ENCODE results near the gene EVA1A. TPM values are rescaled to one million over a fixed set of nuclear protein-coding genes. Genes with fewer than 3 reads are reported as not detected.
A peak's percentile ranks its signal among the peaks of the same experiment; 100 is the strongest.

EVA1A gene, protein sequence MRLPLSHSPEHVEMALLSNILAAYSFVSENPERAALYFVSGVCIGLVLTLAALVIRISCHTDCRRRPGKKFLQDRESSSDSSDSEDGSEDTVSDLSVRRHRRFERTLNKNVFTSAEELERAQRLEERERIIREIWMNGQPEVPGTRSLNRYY
- total RNA-seq (6.9 TPM), polyA plus RNA-seq (ENCODE audit: insufficient read depth in 1 of 8, insufficient read length in 8 of 8, low replicate concordance in 1 of 8) (10 to 100 TPM in 2 of 8 donors, 1 to 10 TPM in 6; 4.7 to 12.7 (median 7.6) TPM)
- long read RNA-seq, donor 1, partial matches to known transcripts, result 0 of 1 reads
- long read RNA-seq, donor 1, other reads (novel, unspliced or antisense), result 0 of 1 reads
- long read RNA-seq, donor 2, partial matches to known transcripts, result 0 of 2 reads
- long read RNA-seq, donor 2, other reads (novel, unspliced or antisense), result 0 of 2 reads
- long read RNA-seq, donor 3, partial matches to known transcripts, result 0 of 2 reads
- long read RNA-seq, donor 3, other reads (novel, unspliced or antisense), result 0 of 2 reads
- long read RNA-seq, donor 4, transcript EVA1A-202 (4 exons, 1,802 nt), result major isoform, 5 of 5 reads
- long read RNA-seq, donor 4, partial matches to known transcripts, result 0 of 5 reads
- long read RNA-seq, donor 4, other reads (novel, unspliced or antisense), result 0 of 5 reads
- long read RNA-seq, donor 5, partial matches to known transcripts, result 0 of 12 reads
- long read RNA-seq, donor 5, other reads (novel, unspliced or antisense), result 7 of 12 reads
- long read RNA-seq, donor 6, partial matches to known transcripts, result 0 of 2 reads
- long read RNA-seq, donor 6, other reads (novel, unspliced or antisense), result 0 of 2 reads
- long read RNA-seq, donor 7, partial matches to known transcripts, result 0 of 3 reads
- long read RNA-seq, donor 7, other reads (novel, unspliced or antisense), result 0 of 3 reads
- long read RNA-seq, donor 8, result 0 reads
- long read RNA-seq, donor 9, partial matches to known transcripts, result 0 of 2 reads
- long read RNA-seq, donor 9, other reads (novel, unspliced or antisense), result 0 of 2 reads
- long read RNA-seq, donor 10, result 0 reads
- long read RNA-seq, donor 11, partial matches to known transcripts, result 0 of 3 reads
- long read RNA-seq, donor 11, other reads (novel, unspliced or antisense), result 0 of 3 reads

- H3K4me3 ChIP-seq (ENCODE audit: low read length), result peak within 1 kb of the TSS; percentile 74
- no peaks in the 10 kb centered on the region for H3K36me3 ChIP-seq (ENCODE audit: control insufficient read depth, insufficient read depth, low read length)
- 2% methylated on average over 28 of the region's 46 CpGs for WGBS (ENCODE audit: insufficient coverage)
- H3K27me3 ChIP-seq (ENCODE audit: control insufficient read depth, insufficient read depth, low read length), result peaks cover 10% of the 10 kb centered on the region
- peak; percentile 81 for DNase-seq
- H3K9me3 ChIP-seq (replicated peaks; ENCODE audit: control insufficient read depth, low read depth, low read length), result no peaks in the 10 kb centered on the region
- peaks cover 11% of the 10 kb centered on the region for H3K4me1 ChIP-seq (ENCODE audit: control insufficient read depth, insufficient read depth, low read length)
- peak within 1 kb of the TSS; percentile 85 for H3K27ac ChIP-seq (ENCODE audit: low read length)
Observed at GRCh38 chr2:75560768-75561565, at the start of gene EVA1A. Gene EVA1A, minus strand, starts transcription at chr2:75560939. Its CDS starts 42,799 bp downstream, at chr2:75518140.

DNA sequence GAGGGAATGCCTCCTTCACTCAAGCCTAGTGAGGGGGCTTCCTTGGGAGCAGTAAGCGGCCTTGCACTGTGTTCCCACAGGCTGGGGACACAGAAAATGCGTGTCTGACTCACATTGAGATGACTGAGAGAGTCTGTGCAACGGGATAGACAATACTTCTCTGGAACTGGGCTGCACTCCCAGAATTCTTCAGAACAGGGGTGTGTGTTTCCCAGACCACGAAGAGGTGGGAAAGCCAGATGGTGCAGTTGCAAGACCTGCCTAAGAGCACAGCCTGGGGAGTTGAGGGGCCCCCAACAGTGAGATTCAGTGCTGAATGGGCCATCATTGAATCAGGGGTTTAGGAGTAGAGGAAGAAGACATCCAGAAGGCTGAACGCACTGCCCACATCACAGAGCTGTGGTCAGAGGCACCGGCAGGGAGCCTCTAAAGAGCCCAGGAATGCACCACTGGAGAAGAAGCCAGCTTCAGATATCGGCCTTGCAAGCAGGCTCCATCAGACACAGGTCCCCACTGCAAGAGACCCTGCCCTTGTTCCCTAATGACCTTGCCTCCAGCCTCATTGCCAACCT is 49.3 kb upstream of the EVA1A start:
- H3K27me3 ChIP-seq (ENCODE audit: control insufficient read depth, insufficient read depth, low read length), result peaks cover 3% of the 10 kb centered on the region
- no peak overlapping the region for H3K27ac ChIP-seq (ENCODE audit: low read length)
- 67% methylated on average over 7 of the region's 7 CpGs for WGBS (ENCODE audit: insufficient coverage)
- H3K4me3 ChIP-seq (ENCODE audit: low read length), result no peak overlapping the region
- no peaks in the 10 kb centered on the region for H3K36me3 ChIP-seq (ENCODE audit: control insufficient read depth, insufficient read depth, low read length)
- no peaks in the 10 kb centered on the region for H3K9me3 ChIP-seq (replicated peaks; ENCODE audit: control insufficient read depth, low read depth, low read length)
- H3K4me1 ChIP-seq (ENCODE audit: control insufficient read depth, insufficient read depth, low read length), result peaks cover 4% of the 10 kb centered on the region
- DNase-seq, result no peak

GRCh38 chr2:75609334-75609689 is 48.6 kb upstream of the EVA1A start:
- no peak for DNase-seq
- WGBS (ENCODE audit: insufficient coverage), result 86% methylated on average over 1 of the region's 5 CpGs
- Histone ChIP-seq H3K27ac (ENCODE audit: low read length) (no peak overlapping the region), H3K9me3 (replicated peaks; ENCODE audit: control insufficient read depth, low read depth, low read length) (no peaks in the 10 kb centered on the region), H3K4me3 (ENCODE audit: low read length) (no peak overlapping the region), H3K4me1 (ENCODE audit: control insufficient read depth, insufficient read depth, low read length) (peaks cover 4% of the 10 kb centered on the region), H3K36me3 (ENCODE audit: control insufficient read depth, insufficient read depth, low read length) (no peaks in the 10 kb centered on the region), H3K27me3 (ENCODE audit: control insufficient read depth, insufficient read depth, low read length) (peaks cover 3% of the 10 kb centered on the region)

DNA sequence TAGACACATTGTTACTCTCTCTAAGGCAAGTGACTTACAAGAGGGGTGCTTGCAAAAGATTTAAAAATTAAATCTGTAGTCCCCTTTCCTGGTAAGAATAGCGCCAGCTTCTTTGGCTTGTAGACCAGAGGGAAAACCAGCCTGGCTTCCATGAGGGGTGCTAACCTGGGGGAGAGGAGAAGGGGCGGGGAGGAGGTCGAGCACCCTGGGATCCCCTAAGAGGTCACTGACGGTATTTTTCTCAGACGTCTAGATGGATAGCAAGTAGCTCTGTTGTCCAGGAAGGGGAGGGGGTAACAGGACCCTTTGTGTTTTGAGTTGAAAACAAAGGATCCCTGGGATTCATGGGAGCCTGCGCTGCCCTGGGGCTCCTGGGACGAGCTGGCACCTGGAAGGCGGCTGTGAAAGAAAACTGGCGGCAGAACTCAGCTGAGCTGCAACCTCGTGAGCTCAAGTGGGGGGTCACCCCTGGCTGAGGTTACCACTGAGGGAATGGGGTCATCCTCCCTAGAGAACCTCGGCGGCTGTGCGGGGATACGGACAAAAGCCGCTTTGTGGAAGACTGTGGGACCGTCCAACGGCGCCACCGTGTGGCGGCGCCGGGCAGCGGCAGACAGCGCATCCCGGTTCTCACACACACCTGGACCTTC is 48.1 kb upstream of the EVA1A start:
- Histone ChIP-seq H3K9me3 (replicated peaks; ENCODE audit: control insufficient read depth, low read depth, low read length) (no peaks in the 10 kb centered on the region), H3K36me3 (ENCODE audit: control insufficient read depth, insufficient read depth, low read length) (no peaks in the 10 kb centered on the region), H3K27me3 (ENCODE audit: control insufficient read depth, insufficient read depth, low read length) (peaks cover 3% of the 10 kb centered on the region), H3K4me1 (ENCODE audit: control insufficient read depth, insufficient read depth, low read length) (peaks cover 4% of the 10 kb centered on the region), H3K4me3 (ENCODE audit: low read length) (peak overlapping the region; percentile 27), H3K27ac (ENCODE audit: low read length) (no peak overlapping the region)
- peak; percentile 64 for DNase-seq
- 7% methylated on average over 21 of the region's 25 CpGs for WGBS (ENCODE audit: insufficient coverage)

DNA sequence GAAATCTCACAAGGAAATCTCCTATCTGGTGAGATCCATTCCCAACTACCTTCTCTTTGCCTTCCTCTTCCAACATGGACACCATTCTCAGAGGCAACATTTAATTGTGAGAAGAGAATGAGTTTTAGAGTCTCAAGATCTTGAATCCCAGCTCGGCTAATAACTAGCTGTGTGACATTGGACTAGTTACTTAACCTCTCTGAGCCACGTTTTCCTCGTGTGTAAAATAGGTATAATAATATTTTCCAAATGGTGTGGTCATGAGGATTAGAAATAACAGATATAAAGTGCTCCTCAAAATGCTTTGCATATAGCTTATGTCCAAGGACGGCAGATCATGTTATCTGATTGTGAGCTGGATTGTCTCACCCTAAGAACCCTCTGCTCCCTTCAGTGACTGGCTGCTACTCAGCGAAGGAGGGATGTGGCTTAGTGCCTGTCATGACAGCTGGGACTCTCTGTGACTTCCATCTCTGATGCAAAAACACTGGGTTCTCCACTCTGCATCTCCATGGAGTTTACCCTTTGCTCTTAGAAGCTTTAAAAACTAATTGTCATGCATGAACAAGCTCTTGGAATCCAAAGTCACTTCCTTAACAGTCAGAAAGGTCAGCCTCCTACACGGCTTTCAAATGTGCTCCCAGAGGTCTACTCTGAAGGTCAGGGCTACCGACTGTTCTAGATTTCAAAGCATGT is 47.4 kb upstream of the EVA1A start:
- WGBS (ENCODE audit: insufficient coverage), result 70% methylated on average over 2 of the region's 7 CpGs

DNA sequence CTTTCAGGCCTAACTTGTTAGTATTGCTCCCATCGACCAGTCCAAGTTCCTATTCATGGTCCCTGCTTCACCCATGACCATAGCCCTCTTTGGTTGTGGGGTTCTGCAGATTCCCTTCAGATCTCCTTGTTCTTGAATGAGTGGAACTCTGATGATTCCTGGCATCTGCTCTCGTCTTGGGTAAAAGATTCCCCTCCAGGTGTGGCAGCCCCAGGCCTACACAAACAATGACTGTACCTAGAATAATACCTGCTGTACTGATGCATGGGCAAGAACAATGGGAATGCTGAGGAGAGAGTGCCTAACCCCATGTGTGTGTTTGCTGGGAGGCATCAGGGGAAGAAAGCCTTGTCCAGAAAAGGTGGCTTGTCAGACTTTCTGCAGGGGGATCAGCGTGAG is 46.7 kb upstream of the EVA1A start:
- H3K27me3 ChIP-seq (ENCODE audit: control insufficient read depth, insufficient read depth, low read length), result peaks cover 3% of the 10 kb centered on the region
- no peaks in the 10 kb centered on the region for H3K9me3 ChIP-seq (replicated peaks; ENCODE audit: control insufficient read depth, low read depth, low read length)
- no peak for DNase-seq
- no peak overlapping the region for H3K27ac ChIP-seq (ENCODE audit: low read length)
- no peaks in the 10 kb centered on the region for H3K36me3 ChIP-seq (ENCODE audit: control insufficient read depth, insufficient read depth, low read length)
- WGBS (ENCODE audit: insufficient coverage), result 100% methylated on average over 1 of the region's 3 CpGs
- H3K4me3 ChIP-seq (ENCODE audit: low read length), result no peak overlapping the region
- peaks cover 4% of the 10 kb centered on the region for H3K4me1 ChIP-seq (ENCODE audit: control insufficient read depth, insufficient read depth, low read length)

More for the DNA sequence above, 47.4 kb upstream of the EVA1A start:
- Histone ChIP-seq H3K27ac (ENCODE audit: low read length) (no peak overlapping the region), H3K9me3 (replicated peaks; ENCODE audit: control insufficient read depth, low read depth, low read length) (no peaks in the 10 kb centered on the region), H3K27me3 (ENCODE audit: control insufficient read depth, insufficient read depth, low read length) (peaks cover 3% of the 10 kb centered on the region), H3K4me1 (ENCODE audit: control insufficient read depth, insufficient read depth, low read length) (peaks cover 4% of the 10 kb centered on the region), H3K36me3 (ENCODE audit: control insufficient read depth, insufficient read depth, low read length) (no peaks in the 10 kb centered on the region), H3K4me3 (ENCODE audit: low read length) (no peak overlapping the region)
- DNase-seq, result peak; percentile 17

DNA sequence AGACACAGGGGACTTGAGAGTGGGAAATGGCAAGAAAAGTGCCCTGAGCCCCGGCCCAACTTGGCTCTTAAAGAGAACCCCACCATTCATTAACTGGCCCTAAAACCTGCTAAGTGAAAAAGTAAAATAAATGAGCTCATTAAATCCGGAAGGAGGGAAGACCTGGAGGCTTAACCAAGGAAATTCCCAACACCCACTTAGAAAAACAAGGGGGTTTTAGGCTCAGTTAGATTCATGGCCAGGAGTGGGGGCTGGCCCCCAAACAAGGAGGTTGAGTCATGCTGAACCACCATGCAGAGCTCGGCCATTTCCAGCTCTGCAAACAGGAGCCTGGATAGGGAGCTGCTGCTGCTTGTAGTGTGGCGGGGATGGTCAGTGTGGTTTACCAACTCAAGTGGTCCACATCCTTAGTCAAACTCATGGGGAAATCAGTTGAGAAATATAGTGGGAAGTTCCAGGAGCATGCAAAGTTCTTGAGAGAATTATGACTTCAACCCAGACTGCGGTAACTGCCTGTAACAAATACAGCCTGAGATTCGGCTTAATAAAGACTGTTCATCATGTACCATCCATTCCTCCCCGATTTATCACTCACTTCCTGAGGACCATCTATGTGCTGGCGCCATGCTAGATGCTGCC is 46.1 kb upstream of the EVA1A start:
- Histone ChIP-seq H3K9me3 (replicated peaks; ENCODE audit: control insufficient read depth, low read depth, low read length) (no peaks in the 10 kb centered on the region), H3K27ac (ENCODE audit: low read length) (no peak overlapping the region), H3K4me1 (ENCODE audit: control insufficient read depth, insufficient read depth, low read length) (peaks cover 4% of the 10 kb centered on the region), H3K36me3 (ENCODE audit: control insufficient read depth, insufficient read depth, low read length) (no peaks in the 10 kb centered on the region), H3K4me3 (ENCODE audit: low read length) (no peak overlapping the region), H3K27me3 (ENCODE audit: control insufficient read depth, insufficient read depth, low read length) (peaks cover 3% of the 10 kb centered on the region)
- 92% methylated on average over 4 of the region's 8 CpGs for WGBS (ENCODE audit: insufficient coverage)
- no peak for DNase-seq

DNA sequence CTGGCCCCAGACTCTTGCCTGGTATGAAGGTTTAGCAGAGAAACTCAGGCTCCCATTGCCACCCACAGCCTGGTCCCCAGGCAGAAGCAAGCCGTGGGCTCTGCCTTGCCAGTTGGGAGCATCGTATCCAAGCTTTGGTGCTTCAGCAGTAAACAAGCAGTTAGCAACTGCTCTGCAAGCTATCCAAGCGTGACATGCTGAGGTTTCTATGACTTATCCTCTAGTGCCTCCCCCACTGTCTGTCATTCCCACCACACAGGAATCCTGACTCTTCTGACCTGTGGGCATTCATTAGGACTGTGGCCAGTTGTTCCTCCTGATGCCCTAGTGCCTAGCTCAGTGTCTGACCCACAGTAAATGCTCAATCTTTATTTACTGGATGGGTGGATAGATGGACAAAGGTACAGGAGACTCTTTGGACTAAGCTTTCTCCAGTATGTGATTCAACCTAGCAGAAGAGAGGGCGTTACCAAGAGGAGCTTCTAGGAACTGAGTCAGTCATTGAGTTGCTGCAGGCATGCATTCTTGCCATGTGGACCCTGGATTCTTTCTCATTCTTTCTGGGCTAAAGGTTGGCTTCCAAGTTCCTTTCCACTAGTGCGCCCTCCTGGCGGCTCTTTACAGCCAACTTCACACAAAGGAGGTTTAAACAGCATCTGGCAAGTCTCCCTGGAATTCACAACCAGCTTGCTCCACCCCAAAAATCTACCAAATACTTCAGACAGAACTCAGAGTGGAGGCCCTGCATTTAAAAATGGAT is 45.2 kb upstream of the EVA1A start:
- Histone ChIP-seq H3K36me3 (ENCODE audit: control insufficient read depth, insufficient read depth, low read length) (no peaks in the 10 kb centered on the region), H3K4me3 (ENCODE audit: low read length) (no peak overlapping the region), H3K4me1 (ENCODE audit: control insufficient read depth, insufficient read depth, low read length) (peaks cover 4% of the 10 kb centered on the region), H3K27me3 (ENCODE audit: control insufficient read depth, insufficient read depth, low read length) (peaks cover 3% of the 10 kb centered on the region), H3K27ac (ENCODE audit: low read length) (no peak overlapping the region), H3K9me3 (replicated peaks; ENCODE audit: control insufficient read depth, low read depth, low read length) (no peaks in the 10 kb centered on the region)
- no peak for DNase-seq
- WGBS (ENCODE audit: insufficient coverage), result 65% methylated on average over 6 of the region's 6 CpGs

All from muscle of leg (tissue), 16 donors.